ENCODE measurements around the gene TPPP3.

DNA sequence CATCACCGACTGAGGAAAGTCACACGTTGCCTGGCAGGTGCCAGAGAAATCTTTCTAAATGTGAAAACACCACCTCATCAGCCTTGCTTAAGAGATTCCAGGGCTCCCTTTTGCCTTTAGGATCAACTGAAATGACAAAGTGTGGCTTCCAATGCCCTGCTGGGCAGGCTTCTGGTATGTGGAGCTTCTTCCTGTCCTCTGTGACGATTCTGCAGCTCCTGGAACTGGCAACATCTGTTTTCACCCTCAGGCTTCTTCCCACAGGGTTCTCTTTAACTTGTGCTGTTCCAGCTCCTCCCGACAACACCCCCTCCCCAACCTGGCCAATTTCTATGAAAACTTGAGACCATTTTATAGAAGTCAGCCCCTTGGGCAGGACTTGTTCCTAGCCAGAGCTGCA is 27.7 kb upstream of the TPPP3 start:
- TF ChIP-seq, protein P1, sequence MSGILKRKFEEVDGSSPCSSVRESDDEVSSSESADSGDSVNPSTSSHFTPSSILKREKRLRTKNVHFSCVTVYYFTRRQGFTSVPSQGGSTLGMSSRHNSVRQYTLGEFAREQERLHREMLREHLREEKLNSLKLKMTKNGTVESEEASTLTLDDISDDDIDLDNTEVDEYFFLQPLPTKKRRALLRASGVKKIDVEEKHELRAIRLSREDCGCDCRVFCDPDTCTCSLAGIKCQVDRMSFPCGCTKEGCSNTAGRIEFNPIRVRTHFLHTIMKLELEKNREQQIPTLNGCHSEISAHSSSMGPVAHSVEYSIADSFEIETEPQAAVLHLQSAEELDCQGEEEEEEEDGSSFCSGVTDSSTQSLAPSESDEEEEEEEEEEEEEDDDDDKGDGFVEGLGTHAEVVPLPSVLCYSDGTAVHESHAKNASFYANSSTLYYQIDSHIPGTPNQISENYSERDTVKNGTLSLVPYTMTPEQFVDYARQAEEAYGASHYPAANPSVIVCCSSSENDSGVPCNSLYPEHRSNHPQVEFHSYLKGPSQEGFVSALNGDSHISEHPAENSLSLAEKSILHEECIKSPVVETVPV (CRISPR knock-in tag; IDR thresholded peaks at IDR 0.05), result no peak
- no peak for TF ChIP-seq ZC3H10 (CRISPR knock-in tag; IDR thresholded peaks at IDR 0.05)

Data from SK-N-SH treated with all-trans-retinoic acid at 6 μM for 48 hours (cell line).